CD1c-positive myeloid dendritic cell (primary cell): ENCODE measurements around the gene MIA2.
"Not testable (repeated sequence)": the region's sequence is repeated elsewhere in the genome, so short reads cannot be mapped to it uniquely, and the experiment has no call there.

Experiments
- DNase-seq: peaks from one replicate; pipeline ENCODE4 v3.0.0-alpha.2; 2016; ENCODE audit errors: extremely low spot score

The MIA2 gene

GRCh38 chr14:39341126-39341525, 107.4 kb downstream of the MIA2 start:
- not testable (repeated sequence) for DNase-seq

GRCh38 chr14:39342768-39343167, 109.1 kb downstream of the MIA2 start:
- no peak for DNase-seq

- DNase-seq = no peak
Measured at GRCh38 chr14:39343614-39344013, 109.9 kb downstream of the MIA2 start.

- DNase-seq = no peak
Measured at GRCh38 chr14:39350866-39351265, 117.2 kb downstream of the MIA2 start.

GRCh38 chr14:39351708-39352107, 118.0 kb downstream of the MIA2 start:
- DNase-seq = no peak

GRCh38 chr14:39359069-39359468, 125.4 kb downstream of the MIA2 start:
- DNase-seq = not testable (repeated sequence)

- DNase-seq = no peak
Measured at GRCh38 chr14:39360316-39360715, 126.6 kb downstream of the MIA2 start.

GRCh38 chr14:39361556-39361955, 127.8 kb downstream of the MIA2 start:
- not testable (repeated sequence) for DNase-seq

- DNase-seq = no peak
Measured at GRCh38 chr14:39364509-39364908, 130.8 kb downstream of the MIA2 start.

- DNase-seq = no peak
Measured at GRCh38 chr14:39365354-39365753, 131.6 kb downstream of the MIA2 start.

- no peak for DNase-seq
Measured at GRCh38 chr14:39366460-39367386, 133.0 kb downstream of the MIA2 start.

GRCh38 chr14:39367387-39367751, 133.7 kb downstream of the MIA2 start:
- no peak for DNase-seq

GRCh38 chr14:39368261-39368959, 134.7 kb downstream of the MIA2 start:
- peak; percentile 8 for DNase-seq

- DNase-seq = no peak
Measured at GRCh38 chr14:39369029-39369428, 135.3 kb downstream of the MIA2 start.

GRCh38 chr14:39370415-39370814, 136.7 kb downstream of the MIA2 start:
- DNase-seq = no peak

- DNase-seq = no peak
Measured at GRCh38 chr14:39372656-39373055, 138.9 kb downstream of the MIA2 start.

GRCh38 chr14:39374851-39375250, 141.1 kb downstream of the MIA2 start:
- no peak for DNase-seq

GRCh38 chr14:39376667-39377403, 143.1 kb downstream of the MIA2 start:
- no peak for DNase-seq

GRCh38 chr14:39381366-39381765, 147.7 kb downstream of the MIA2 start:
- no peak for DNase-seq

GRCh38 chr14:39382463-39382862, 148.7 kb downstream of the MIA2 start:
- no peak for DNase-seq

- DNase-seq = no peak
Measured at GRCh38 chr14:39383026-39383660, 149.4 kb downstream of the MIA2 start.

- DNase-seq = no peak
Measured at GRCh38 chr14:39383741-39384140, 150.0 kb downstream of the MIA2 start.
